NCI-H2227 (cell line): ENCODE results near the gene SERPINA3.
"Not testable (repeated sequence)": the region's sequence is repeated elsewhere in the genome, so short reads cannot be mapped to it uniquely, and the experiment has no call there.

Experiments
- DNase-seq: peaks from one replicate; lab custom pipeline; 2025; ENCODE audit not compliant: unreplicated experiment; lab: John Stamatoyannopoulos, UW

The SERPINA3 gene

DNA sequence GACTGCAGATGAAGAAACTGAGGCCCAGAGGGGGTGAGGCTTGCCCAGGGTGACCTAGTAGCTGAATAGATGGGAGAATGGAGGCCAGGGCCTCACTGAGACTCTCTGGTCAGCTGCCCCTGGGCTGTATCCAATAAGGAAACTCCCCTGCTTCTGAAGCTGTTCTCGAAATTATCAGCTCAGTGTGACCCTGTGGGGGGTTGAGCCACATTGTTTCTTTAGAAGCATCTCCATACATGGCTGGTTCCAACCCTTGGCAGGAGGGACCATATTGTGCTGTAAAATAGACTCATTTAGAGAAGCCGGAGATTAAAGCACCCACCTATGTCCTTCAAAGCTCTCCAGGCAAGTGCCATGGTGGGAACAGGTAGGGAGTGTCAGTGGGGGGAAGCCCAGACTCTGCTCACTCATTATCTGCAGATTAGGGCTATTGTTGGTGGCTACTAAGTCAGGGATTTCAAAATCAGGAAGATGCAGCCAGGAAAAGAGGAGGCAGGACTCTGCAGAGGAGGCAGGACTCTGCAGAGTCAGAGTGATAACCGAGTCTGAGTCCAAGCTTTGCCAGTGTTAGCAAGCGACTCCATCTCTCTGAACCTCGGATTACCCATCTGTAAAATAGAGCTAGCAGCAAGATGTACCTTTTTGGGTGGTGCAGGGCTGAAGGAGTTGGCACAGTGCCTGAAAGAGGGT lies 27.5 kb upstream of the SERPINA3 start:
- no peak for DNase-seq

DNA sequence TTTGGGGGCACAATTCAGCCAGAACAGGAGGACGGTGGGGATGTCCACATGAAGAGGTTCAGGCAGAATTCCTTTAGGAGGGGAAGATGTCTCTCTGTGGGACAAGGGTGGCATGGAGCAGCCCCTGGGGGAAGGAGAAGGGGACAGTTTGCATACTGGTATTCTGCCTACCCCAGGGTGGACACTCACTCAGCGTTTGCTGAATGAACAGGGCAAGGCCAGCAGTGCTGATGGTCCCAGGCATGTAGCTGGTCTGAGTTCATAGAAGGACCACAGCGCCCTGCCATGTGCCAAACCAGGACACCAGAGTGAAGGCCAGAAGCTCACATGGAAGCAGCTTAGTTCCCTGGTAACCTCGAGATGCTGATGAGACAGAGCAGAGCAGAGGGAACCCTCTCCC lies 25.6 kb upstream of the SERPINA3 start:
- no peak for DNase-seq

DNA sequence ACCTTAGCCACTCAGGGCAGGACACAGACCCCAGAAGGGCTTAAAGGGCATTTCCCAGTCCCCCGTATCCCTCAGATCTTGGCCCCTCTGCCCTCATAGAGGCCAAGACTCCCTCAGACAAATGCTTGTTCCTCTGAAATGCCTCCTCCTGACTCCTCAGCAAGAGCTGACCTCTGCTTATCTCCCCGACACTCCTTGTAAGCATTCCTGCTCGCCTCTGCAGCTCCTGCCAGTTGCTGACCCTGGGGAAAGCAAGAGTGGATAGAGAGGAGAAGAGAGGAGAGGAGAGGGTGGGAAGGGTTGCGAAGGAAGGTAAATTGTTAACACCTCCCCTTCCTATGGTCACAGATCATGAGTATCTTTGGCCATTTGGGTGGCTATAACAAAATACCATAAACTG lies 23.9 kb upstream of the SERPINA3 start:
- no peak for DNase-seq

DNA sequence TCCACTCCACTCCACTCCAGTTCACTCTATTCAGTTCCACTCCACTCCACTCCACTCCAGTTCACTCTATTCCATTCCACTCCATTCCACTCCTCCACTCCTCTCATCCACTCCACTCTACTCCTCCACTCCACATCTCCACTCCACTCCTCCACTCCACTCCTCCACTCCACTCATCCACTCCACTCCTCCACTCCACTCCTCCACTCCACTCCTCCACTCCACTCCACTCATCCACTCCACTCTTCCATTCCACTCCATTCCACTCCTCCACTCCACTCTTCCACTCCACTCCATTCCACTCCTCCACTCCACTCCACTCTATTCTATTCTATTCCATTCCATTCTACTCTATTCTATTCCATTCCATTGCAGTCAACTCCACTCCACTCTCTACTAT lies 21.1 kb upstream of the SERPINA3 start:
- DNase-seq = no peak

DNA sequence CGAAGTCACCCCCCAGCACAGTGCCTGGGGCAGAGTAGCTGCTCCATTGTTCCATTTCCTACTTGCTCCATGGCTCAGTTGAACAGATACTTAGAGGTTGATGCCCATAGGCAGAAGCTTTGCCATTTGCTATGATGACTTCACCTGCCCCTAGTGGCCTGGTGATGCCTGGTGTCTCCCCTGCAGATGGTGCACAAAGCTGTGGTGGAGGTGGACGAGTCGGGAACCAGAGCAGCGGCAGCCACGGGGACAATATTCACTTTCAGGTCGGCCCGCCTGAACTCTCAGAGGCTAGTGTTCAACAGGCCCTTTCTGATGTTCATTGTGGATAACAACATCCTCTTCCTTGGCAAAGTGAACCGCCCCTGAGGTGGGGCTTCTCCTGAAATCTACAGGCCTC lies 20.3 kb upstream of the SERPINA3 start:
- DNase-seq = no peak

DNA sequence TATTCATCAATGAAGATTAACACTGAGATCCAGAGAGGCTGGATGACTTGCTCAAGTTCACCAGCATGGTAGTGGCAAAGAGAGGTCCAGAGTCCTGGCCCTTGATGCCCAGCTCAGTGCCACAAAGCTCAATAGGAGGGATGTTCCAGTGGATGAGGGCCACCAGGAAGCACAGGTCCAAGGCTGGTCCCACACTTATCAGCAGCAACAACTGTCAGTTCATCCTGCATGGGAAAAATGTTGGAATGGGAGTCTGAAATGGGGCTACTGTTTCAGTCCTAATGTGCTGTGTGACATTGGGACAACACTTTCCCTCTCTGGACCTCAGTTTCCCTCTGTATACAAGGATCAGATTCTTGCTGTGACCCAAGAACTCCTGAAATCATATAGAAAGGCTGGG lies 19.7 kb upstream of the SERPINA3 start:
- DNase-seq = no peak

DNA sequence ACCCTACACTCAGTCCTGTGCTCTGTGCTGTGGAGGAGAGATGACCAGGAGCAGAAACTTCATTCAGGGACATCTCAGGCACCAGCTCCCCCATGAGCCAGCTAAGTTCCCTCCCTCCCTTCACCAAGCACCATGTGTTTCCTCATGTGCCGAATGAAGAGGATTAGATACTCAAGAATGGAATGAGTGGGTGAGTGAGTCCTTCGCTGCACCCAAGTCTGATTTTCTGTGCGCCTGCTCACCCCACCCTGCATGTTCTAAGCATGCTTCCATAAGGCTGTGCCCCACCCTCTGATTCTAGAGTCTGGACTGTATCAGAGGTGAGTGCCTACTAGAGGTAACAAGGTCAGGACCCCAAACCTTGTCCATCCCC lies 18.8 kb upstream of the SERPINA3 start:
- DNase-seq = no peak

DNA sequence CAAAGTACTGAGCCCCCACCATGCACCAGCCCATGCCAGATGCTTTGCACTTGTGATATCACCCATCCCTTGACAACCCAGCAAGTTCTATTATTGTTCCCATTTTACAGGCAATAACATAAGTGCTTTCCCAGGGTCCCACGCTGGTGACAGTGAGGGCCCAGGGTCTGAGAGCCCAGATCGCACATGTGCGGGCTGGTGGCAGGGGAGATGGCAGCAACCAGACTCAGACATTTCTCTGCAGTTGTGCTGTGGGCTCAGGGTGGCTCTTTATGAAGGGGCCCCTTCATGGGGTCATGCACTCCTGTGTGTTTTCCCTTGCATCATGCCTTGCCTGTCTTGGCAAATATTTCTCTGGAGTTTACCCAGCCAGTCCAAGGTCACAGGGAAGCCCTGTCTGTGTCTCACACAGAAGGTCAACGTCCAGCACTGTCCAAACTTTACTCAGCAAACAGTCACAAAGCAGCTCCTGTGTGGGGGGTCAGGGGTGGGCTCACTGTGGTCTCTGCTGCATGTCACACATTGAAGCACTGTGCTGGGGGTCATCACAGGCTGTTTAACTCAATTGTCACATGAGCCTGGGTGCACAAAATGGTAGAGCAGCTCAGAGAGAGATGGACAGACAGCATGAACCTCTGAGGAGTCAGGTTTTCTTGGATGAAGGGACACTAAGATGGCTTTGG lies 18.3 kb upstream of the SERPINA3 start:
- DNase-seq = no peak

DNA sequence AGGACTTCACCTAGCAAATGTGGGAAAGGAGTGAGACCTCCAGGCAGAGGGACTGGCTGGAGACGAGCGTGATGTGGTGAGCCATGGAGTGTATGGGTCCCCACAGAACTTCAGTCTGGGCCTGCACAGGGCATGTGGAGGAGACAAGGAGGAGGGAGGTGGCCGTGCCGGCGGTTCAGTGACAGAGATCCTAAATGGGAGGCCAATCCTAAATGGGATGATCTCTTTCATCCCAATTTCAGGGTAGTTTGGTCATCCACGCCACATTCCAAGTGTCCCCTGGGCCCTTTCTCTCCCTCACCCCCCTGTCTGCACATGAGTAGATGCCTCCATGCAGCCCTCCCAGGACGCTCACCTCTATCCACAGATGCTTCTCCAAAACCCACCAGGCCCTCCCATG lies 17.8 kb upstream of the SERPINA3 start:
- DNase-seq = no peak

DNA sequence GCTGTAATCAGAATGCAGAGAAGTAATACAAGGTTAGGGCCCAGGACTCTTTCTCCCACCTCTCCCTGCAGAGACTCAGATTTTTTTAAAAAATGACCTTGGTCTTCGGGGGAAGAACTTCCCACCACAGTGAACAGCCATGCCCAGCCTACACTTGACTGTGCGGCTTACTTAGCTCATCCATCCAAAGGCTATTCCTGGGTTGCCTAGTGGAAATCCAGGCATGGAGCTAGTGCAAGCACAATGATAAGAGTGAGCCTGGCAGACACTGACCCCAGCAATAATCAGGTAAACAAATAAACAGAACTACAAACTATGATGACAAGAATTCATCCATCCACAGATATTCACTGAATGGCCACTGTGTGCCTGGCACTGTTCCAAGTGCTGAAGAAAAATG lies 16.3 kb upstream of the SERPINA3 start:
- no peak for DNase-seq

DNA sequence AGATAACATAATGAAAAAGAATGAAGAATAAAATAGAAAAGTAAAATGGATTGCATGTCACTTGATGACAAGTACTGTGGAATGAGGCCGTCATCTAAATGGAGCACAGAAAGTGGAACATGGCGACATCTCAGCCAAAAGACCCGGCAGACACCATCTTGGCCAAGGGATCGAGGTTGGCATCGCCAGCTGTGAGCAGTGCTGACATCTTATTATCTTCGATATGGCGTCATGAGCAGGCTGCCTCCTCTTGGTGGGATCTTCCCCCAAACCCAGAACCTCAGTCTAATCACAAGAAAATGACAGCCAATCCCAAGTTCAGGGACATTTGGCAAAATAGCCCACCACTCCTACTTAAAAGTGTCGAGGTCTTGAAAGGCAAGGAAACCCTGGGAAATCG lies 15.8 kb upstream of the SERPINA3 start:
- DNase-seq = no peak

DNA sequence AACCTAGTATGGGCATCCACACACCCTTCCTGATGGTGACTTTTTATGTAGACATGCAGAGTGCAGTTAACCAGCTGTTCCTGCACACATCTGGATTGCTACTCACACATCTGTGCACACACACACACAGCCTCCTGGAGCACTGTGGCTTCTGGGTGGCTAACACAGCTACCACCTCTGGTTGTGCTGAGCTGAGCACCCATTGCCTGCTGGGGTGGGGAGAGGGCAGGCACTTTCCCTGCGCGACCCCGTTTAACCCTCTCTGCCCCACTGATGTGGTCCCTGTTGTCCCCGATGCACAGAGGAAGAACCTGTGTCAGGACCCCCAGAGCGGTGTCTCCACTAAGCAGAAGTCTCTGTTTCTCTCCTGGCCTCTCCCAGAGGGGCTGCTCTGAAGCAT lies 14.4 kb upstream of the SERPINA3 start:
- no peak for DNase-seq

DNA sequence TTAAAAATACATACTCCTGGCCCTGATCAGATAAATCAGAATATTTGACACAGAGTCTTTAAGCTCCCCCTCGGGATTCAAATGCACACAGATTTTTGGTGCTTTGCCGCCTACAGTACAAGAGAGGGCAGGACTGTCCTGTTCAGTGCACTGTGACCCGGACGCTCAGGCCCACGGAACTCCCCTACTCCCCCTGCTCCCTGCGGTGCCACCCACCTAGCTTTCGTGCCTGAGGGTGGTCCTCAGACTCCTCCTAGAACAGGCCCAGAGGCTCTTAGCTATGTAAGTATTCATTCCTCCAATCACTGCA lies 13.7 kb upstream of the SERPINA3 start:
- no peak for DNase-seq

DNA sequence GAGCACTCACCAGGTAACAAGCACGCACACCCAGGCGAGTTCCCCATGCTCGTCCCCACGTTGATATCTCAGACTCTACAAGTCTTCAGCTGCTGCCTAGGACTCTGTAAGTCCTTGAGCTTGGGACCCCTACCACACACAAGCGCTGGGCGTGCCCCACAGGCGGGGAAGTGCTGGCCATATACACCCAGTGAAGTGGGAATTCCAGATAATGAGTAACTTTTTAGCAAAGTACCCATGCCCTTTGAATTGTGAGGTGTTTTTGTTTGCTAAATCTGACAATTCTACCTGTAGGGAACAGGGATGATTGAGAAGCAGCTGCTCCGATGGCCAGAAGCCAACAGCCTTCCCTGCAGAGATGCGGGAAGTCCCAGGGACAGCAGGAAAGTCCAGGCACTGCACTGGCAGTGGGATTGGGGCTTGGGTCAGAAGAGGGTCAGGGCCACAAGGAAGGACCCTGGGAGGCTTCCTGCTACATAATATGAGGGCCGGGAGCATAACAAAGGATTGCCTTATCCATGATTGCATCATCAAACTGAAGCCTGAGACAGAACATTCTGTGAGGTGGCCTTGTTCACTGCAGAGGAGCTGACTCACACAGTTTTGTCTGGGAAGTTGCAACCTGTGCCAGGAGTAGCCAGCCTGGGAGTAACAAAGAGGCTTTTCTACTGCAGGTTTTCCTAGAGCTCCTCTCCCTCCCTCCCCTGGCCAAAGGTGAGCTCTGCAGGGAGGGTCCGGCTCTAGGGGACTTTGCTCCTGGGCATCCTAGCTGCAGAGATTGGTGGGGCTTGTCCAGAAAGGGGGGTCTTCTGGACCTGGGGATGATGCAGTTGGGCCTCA lies 13.2 kb upstream of the SERPINA3 start:
- DNase-seq = no peak

DNA sequence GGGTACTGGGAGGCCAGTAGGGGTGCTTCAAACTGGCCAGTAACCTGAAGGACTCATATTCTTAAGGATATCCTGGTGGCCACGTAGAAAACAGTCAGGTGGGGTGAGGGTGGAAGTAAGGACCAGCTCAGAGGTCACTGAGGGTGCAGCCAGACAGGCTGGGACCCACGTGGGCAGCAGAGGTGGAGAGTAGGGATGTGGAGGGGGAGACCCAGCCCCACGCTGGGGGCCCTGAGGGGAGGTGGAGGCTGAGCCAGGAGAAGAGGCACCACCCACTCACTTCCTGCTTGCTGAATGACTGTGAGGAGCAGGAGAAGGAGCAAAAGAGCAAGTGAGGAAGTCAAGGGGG lies 12.6 kb upstream of the SERPINA3 start:
- DNase-seq = no peak

DNA sequence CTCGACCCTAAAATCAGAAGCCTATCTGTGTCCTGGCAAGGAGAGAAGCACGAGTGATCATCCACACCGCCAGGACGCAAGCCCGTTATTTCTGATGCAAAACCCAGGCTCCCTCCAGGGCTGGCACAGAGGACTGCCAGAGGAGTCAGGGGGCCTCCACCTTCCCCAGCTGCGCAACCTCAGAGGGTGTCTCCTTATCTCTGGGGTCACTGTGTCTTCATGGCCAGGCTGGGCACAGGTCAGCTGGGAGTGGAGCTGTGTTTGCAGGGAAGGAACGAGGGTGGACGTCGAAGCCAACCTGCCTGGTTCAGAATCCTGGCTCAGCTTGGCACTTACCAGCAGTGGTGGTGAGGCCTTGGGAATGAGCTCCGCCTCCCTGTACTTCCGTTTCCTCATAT lies 12.0 kb upstream of the SERPINA3 start:
- no peak for DNase-seq

DNA sequence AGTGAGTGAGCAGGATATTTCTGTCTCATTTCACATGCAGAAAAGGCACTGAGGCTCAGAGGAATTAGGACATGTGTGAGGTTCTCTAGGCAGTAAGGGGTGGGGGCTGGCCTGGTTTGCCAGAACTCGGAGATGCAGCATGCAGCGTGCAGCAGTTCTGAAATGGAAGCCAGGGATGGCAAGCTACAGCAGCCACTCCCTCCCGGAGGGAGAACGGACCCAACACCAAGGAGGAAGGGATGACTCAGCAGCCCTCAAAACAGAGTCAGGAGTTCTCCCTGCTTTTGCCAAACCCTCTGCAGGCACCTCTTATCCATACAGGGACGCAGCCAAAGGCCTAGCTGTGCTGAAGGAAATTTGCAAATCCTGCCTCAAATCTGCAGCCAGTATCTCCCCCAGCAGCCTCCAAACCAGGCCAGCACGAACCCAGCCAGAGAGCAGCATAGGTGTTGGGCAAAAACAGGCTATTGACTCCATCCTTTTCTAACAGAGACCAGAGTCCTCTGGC lies 10.3 kb upstream of the SERPINA3 start:
- no peak for DNase-seq

DNA sequence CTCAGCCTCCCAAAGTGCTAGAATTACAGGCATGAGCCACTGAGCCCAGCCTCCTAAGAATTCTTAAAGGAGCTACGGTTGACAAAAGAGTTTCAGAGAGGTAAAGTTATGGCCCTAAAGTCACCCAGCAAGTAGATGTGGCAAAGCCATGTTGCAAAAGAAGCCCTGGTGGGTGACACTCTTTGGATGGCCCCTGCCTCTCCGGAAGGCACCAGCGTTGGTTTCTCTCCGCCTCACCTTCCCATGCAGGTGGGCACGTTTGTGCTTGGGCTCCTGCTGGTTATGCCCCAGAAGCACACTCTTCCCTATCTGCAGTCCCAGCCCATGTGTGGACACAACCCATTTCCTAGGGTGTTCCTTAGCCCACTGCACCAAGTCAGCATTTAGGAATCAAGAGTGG lies 9.5 kb upstream of the SERPINA3 start:
- no peak for DNase-seq

DNA sequence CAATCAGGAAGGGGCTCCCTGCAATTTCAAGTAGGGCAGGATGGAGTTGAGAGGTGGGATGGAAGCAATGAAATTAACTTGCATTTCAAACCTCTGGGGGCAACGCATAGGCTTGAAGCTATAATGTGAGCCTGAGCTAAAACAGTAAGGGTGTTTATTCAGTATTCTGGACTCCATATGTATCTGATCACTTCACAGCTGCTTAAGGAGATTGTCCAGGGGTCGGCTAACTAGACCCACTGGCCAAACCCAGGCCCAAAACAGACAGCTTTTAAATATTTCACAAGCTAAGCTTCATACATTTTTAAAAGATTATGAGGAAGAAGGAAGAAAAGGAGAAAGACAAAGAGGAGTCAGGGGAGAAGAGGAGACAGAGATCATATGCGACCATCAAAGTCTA lies 6.8 kb upstream of the SERPINA3 start:
- no peak for DNase-seq

DNA sequence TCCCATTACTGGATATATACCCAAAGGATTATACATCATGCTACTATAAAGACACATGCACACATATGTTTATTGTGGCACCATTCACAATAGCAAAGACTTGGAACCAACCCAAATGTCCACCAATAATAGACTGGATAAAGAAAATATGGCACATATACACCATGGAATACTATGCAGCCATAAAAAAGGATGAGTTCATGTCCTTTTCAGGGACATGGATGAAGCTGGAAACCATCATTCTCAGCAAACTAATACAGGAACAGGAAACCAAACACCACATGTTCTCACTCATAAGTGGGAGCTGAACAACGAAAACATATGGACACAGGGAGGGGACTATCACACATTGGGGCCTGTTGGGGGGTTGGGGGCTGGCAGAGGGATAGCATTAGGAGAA lies 3.2 kb upstream of the SERPINA3 start:
- DNase-seq = not testable (repeated sequence)

DNA sequence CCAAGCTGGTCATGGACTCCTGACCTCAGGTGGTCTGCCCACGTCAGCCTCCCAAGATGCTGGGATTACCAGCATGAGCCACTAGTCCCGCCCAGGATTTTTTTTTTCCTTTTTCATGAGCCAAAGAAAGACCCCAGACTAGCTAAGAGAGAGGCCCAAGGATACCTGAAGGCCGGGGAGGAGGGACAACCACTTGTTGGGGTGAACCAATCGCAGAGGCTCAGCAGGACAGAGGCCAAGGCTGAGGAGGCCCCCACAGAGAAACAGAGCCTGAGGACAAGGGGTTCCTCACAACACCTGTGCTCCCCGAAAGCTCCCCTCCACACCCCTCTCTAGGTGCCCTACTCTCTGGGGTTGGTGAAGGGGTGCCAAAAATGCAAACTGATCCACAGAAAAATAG lies 1.0 kb upstream of the SERPINA3 start:
- DNase-seq = no peak
